Breast epithelium (tissue), 3 donors: ENCODE measurements around the gene RFTN1.

ENCODE experiments used
- POLR2A ChIP-seq: fragments of 450-650 bp; IDR thresholded peaks from one replicate; pipeline ENCODE4 v1.6.1; 2016; ENCODE audit warnings: antibody characterized with exemption, mild to moderate bottlenecking, moderate library complexity
- POLR2AphosphoS5 ChIP-seq, 3 donors: sonication (generic); formaldehyde crosslinking; IDR thresholded peaks; one replicate each; pipeline ENCODE4 v1.6.1; 2017; ENCODE audit warnings: antibody characterized with exemption in 3 of 3
- TF ChIP-seq, protein P1 (sequence below), 3 donors: fragments of 450-650 bp; IDR thresholded peaks; one replicate each; pipeline ENCODE4 v1.5.1; 2016 to 2017; ENCODE audit warnings: antibody characterized with exemption in 3 of 3, mild to moderate bottlenecking in 3 of 3, moderate library complexity in 3 of 3

DNA sequence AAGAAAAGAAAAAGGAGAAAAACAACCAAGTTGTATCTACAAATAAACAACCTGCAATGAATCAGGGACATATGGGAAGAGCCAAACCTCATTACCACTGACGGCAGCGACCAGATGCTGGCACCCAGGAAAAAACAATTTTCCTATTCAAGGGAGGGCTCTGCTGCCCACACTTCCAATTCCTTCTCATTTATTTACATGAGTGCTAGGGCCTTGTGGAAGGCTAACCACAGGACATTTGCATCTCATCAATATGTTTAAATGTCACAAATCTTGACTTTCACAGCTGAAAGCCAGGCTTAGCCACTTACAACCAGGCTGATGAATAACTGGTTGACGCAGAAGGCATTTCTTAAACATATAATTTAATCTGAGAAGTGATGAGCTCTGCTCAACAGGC, 36.0 kb downstream of the RFTN1 start:
- TF ChIP-seq, protein P1, sequence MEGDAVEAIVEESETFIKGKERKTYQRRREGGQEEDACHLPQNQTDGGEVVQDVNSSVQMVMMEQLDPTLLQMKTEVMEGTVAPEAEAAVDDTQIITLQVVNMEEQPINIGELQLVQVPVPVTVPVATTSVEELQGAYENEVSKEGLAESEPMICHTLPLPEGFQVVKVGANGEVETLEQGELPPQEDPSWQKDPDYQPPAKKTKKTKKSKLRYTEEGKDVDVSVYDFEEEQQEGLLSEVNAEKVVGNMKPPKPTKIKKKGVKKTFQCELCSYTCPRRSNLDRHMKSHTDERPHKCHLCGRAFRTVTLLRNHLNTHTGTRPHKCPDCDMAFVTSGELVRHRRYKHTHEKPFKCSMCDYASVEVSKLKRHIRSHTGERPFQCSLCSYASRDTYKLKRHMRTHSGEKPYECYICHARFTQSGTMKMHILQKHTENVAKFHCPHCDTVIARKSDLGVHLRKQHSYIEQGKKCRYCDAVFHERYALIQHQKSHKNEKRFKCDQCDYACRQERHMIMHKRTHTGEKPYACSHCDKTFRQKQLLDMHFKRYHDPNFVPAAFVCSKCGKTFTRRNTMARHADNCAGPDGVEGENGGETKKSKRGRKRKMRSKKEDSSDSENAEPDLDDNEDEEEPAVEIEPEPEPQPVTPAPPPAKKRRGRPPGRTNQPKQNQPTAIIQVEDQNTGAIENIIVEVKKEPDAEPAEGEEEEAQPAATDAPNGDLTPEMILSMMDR (IDR thresholded peaks at IDR 0.05) = no peak
- TF ChIP-seq POLR2A (no peak), POLR2AphosphoS5 (IDR thresholded peaks at IDR 0.05) (no peak)
